Stimulated activated CD8-positive, alpha-beta memory T cell treated with anti-CD3 and anti-CD28 coated beads, Interleukin-4, amount 100 ng/mL, for 48 hours (primary cell): ENCODE data around the gene LRRC30.
"Not testable (repeated sequence)": the region's sequence is repeated elsewhere in the genome, so short reads cannot be mapped to it uniquely, and the experiment has no call there.

Experiments
- DNase-seq: peaks from one replicate; pipeline ENCODE4 v3.0.0-alpha.2; 2020

Gene LRRC30

GRCh38 chr18:7230626-7231349, at the start of gene LRRC30:
TSS of gene LRRC30 (plus strand) at chr18:7231089. CDS start at chr18:7231139, 50 bp downstream.
- no peak for DNase-seq

- no peak for DNase-seq
These were observed 45.2 kb upstream of the LRRC30 start for GRCh38 chr18:7185701-7186100.

- DNase-seq = no peak
These were observed 40.2 kb upstream of the LRRC30 start for GRCh38 chr18:7190547-7191156.

- DNase-seq = no peak
These were observed 39.2 kb upstream of the LRRC30 start for GRCh38 chr18:7191736-7192135.

- no peak for DNase-seq
These were observed 35.6 kb upstream of the LRRC30 start for GRCh38 chr18:7195266-7195665.

GRCh38 chr18:7196421-7196820, 34.5 kb upstream of the LRRC30 start:
- no peak for DNase-seq

GRCh38 chr18:7197854-7198253, 33.0 kb upstream of the LRRC30 start:
- no peak for DNase-seq

GRCh38 chr18:7198326-7198725, 32.6 kb upstream of the LRRC30 start:
- no peak for DNase-seq

- no peak for DNase-seq
These were observed 29.8 kb upstream of the LRRC30 start for GRCh38 chr18:7201096-7201495.

GRCh38 chr18:7202169-7202568, 28.7 kb upstream of the LRRC30 start:
- DNase-seq = no peak

GRCh38 chr18:7203601-7204000, 27.3 kb upstream of the LRRC30 start:
- DNase-seq = not testable (repeated sequence)

GRCh38 chr18:7205346-7205745, 25.5 kb upstream of the LRRC30 start:
- no peak for DNase-seq

- DNase-seq = no peak
These were observed 24.7 kb upstream of the LRRC30 start for GRCh38 chr18:7206217-7206616.

- DNase-seq = no peak
These were observed 23.4 kb upstream of the LRRC30 start for GRCh38 chr18:7207366-7207915.

GRCh38 chr18:7221424-7222155, 9.3 kb upstream of the LRRC30 start:
- DNase-seq = no peak

- no peak for DNase-seq
These were observed 6.7 kb upstream of the LRRC30 start for GRCh38 chr18:7224198-7224597.

GRCh38 chr18:7232218-7232617, 1.3 kb downstream of the LRRC30 start:
- no peak for DNase-seq

- DNase-seq = no peak
These were observed 2.4 kb downstream of the LRRC30 start for GRCh38 chr18:7233134-7233810.

GRCh38 chr18:7234091-7234490, 3.2 kb downstream of the LRRC30 start:
- no peak for DNase-seq

- DNase-seq = no peak
These were observed 4.1 kb downstream of the LRRC30 start for GRCh38 chr18:7234956-7235355.

- DNase-seq = no peak
These were observed 5.2 kb downstream of the LRRC30 start for GRCh38 chr18:7236072-7236471.

- DNase-seq = no peak
These were observed 6.0 kb downstream of the LRRC30 start for GRCh38 chr18:7236933-7237332.

- no peak for DNase-seq
These were observed 6.9 kb downstream of the LRRC30 start for GRCh38 chr18:7237673-7238272.
